ENCODE measurements around the gene CD63.

- TF ChIP-seq CTCF (IDR thresholded peaks at IDR 0.05; ENCODE audit: low read length) = peak; percentile 57
- no peak for TF ChIP-seq EZH2phosphoT487 (IDR thresholded peaks at IDR 0.05; ENCODE audit: low read length)
- TF ChIP-seq EZH2 (optimal IDR thresholded peaks at IDR 0.05; ENCODE audit: low read depth, low read length) = no peak
These were observed 22.9 kb downstream of the CD63 start for GRCh38 chr12:55705782-55706402.

Measured in MM.1S (cell line).